ENCODE data around the gene OGT. TPM values are rescaled to one million over a fixed set of nuclear protein-coding genes. Genes with fewer than 3 reads are reported as not detected.
"Not testable (repeated sequence)": the region's sequence is repeated elsewhere in the genome, so short reads cannot be mapped to it uniquely, and the experiment has no call there.

The OGT gene
- total RNA-seq, 4 donors from 2014 or later, result 49.6 to 156 (median 88.8) TPM

GRCh38 chrX:71579990-71580380 is 47.1 kb downstream of the OGT start:
- Histone ChIP-seq H3K27me3 (no peaks in the 10 kb centered on the region), H3K36me3 (peaks cover 0 to 17% of the 10 kb centered on the region in 2 donors), H3K9me3 (no peaks in the 10 kb centered on the region), H3K4me1 (no peaks in the 10 kb centered on the region), H3K27ac (no peak overlapping the region), H3K4me3 (no peak overlapping the region)
- 70 to 100% methylated on average over 2 to 4 of the region's 7 CpGs for WGBS, 2 donors (ENCODE audit: low coverage in 1 of 2)
- no peak for TF ChIP-seq EP300 (IDR thresholded peaks at IDR 0.05)
- no peak for TF ChIP-seq POLR2A (IDR thresholded peaks at IDR 0.05)
- TF ChIP-seq POLR2AphosphoS5 (IDR thresholded peaks at IDR 0.05), result no peak
- no peak for TF ChIP-seq CTCF (IDR thresholded peaks at IDR 0.05)
- peak; percentile 31 for ATAC-seq

GRCh38 chrX:71581210-71581609 is 48.3 kb downstream of the OGT start:
- H3K27ac ChIP-seq, result no peak overlapping the region
- no peak overlapping the region for H3K4me3 ChIP-seq
- peaks cover 0 to 5% of the 10 kb centered on the region in 2 donors for H3K36me3 ChIP-seq
- H3K4me1 ChIP-seq, result no peaks in the 10 kb centered on the region
- WGBS, 2 donors (ENCODE audit: low coverage in 1 of 2), result 72 to 100% methylated on average over 1 to 3 of the region's 5 CpGs
- no peaks in the 10 kb centered on the region for H3K9me3 ChIP-seq
- H3K27me3 ChIP-seq, result no peaks in the 10 kb centered on the region
- TF ChIP-seq CTCF (IDR thresholded peaks at IDR 0.05) (no peak), POLR2AphosphoS5 (IDR thresholded peaks at IDR 0.05) (no peak), EP300 (IDR thresholded peaks at IDR 0.05) (no peak), POLR2A (IDR thresholded peaks at IDR 0.05) (no peak)
- no peak for ATAC-seq

DNA sequence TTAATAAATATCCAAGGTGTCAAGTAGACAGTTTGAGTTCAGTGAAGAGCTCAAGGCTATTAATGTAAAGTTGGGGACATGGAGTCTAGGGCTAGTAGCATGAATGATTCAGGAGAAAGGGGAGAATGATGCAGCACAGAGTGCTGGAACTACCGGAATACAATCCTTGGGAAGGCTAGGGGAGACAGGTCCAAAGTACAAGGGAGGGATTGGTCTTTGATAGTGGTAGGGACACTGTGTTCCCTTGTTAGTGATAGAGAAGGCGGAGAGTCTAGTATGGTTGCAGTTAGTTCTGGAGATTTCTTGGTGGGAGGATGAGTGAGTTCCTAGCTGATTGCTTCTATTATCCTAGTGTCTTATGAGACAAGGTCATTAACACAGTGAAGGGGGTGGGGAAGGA is 54.0 kb downstream of the OGT start:
- no peak for ATAC-seq
- Histone ChIP-seq H3K27me3 (no peaks in the 10 kb centered on the region), H3K27ac (no peak overlapping the region), H3K4me3 (no peak overlapping the region), H3K36me3 (no peaks in the 10 kb centered on the region), H3K4me1 (no peaks in the 10 kb centered on the region), H3K9me3 (no peaks in the 10 kb centered on the region)
- no peak for TF ChIP-seq POLR2AphosphoS5 (IDR thresholded peaks at IDR 0.05)
- no peak for TF ChIP-seq POLR2A (IDR thresholded peaks at IDR 0.05)
- TF ChIP-seq EP300 (IDR thresholded peaks at IDR 0.05), result no peak
- TF ChIP-seq CTCF (IDR thresholded peaks at IDR 0.05), result no peak
- WGBS, 2 donors (ENCODE audit: low coverage in 1 of 2), result 94% methylated on average over 2 of the region's 2 CpGs; no CpG with 5 or more reads in 1 of the 2 donors

- H3K4me1 ChIP-seq, H3K9me3 ChIP-seq, H3K27me3 ChIP-seq, H3K4me3 ChIP-seq, ATAC-seq, H3K27ac ChIP-seq: not testable (repeated sequence)
- no CpG with 5 or more reads among the region's 8 CpGs for WGBS, 2 donors (ENCODE audit: low coverage in 1 of 2)
- H3K36me3 ChIP-seq, result peaks cover 0 to 17% of the 10 kb centered on the region in 2 donors
Observed at GRCh38 chrX:71593210-71593609, 60.3 kb downstream of the OGT start.

- no peak overlapping the region for H3K27ac ChIP-seq
- H3K9me3 ChIP-seq, result no peaks in the 10 kb centered on the region
- no peaks in the 10 kb centered on the region for H3K4me1 ChIP-seq
- ATAC-seq, result no peak
- 100% methylated on average over 1 to 2 of the region's 2 CpGs for WGBS, 2 donors (ENCODE audit: low coverage in 1 of 2)
- H3K4me3 ChIP-seq, result no peak overlapping the region
- H3K36me3 ChIP-seq, result peaks cover 0 to 75% of the 10 kb centered on the region in 2 donors
- H3K27me3 ChIP-seq, result no peaks in the 10 kb centered on the region
- TF ChIP-seq EP300 (IDR thresholded peaks at IDR 0.05) (no peak), POLR2AphosphoS5 (IDR thresholded peaks at IDR 0.05) (no peak), CTCF (IDR thresholded peaks at IDR 0.05) (no peak), POLR2A (IDR thresholded peaks at IDR 0.05) (no peak)
Observed at GRCh38 chrX:71599965-71600364, 67.1 kb downstream of the OGT start.

Measured in gastroesophageal sphincter (tissue), 4 donors.